ENCODE results near the gene GAS6.
A peak's percentile ranks its signal among the peaks of the same experiment; 100 is the strongest.

Gene GAS6

DNA sequence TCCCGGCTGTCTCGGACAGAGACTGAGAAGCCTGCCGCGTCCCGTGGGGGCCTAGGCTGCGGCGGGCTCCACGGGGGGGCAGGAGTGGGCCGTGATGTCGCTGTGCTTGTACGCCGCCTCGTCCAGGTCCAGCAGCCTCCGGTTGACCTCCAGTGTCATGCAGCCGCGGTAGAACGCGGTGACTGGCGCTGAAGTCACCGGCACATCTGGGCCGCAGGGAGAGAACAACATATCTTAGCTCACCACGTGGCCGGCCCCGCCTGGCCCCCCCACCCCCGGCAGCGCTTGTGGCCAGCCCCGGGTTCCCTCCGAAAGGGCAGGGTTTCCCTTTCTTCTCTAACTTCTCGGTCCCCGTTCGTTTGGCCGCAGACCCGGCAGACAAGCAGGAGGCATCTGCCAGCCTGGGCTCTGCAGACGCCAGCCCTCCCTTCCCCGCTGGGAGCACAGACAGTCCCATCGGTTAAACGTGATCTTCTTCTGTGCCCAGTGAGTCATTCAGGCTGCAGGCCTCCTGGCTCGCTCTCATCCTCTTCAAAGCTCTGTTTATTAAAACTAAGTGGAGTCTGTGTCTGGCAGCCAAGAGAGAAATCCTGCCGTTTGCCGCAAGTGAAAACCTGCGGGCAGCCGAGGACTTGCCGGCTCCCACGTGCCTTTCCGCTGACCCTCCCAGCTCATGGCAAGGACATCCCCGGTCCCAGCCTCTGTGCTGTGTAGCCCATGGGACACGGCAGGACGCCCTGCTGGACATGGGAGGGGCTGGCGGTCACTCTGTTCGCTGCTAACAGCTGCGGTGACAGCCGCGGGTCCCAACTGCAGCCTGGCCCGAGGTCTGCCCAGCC is 42.8 kb downstream of the GAS6 start:
- DNase-seq (ENCODE audit: low read depth in 2 of 2), result no peak

DNA sequence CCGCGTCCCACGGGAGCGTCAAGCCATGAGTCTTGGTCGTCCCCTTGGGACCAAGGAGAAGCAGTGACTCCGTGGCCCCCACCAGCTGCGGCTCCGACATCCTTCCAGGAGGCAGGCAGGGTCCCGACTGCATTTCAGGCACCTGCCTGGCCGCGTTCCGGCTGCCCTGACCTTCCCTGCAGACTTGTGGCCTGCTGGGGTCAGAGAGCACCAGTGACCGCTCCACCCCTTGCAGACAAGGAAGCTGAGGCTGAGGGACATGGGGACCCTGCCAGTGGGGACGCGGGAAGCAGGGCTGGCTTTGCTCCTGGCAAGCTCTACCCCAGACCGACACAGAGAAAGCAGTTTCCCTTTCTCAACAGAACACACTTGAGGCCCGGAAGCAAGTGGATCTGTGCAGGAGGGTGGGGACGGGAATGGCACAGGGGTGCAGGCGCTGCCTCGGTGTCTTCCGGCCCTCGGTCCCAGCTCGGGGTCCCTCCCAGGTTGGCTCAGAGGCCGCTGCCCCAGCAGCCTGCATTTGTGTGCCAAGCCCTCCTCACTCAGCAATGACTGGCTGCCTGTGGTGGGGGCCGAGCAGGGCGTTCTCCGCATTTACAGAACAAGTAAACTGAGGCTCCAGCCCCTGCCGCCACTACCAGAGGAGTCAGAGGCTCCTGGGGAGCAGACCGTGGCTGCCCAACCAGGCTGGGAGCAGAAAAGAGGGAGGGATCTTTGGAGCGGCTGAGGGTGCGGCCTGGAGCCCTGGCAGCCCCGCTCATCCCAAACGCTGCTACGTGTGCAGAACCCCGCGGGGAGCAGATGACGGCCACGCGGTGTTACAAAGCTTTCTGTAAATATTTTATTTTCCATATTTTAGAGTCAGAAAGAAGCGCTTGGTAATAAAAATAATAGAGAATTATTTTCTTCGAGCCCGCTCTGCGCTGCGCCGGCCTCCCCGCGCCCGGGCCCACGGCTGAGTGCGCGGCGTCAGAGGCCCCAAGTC is 43.9 kb downstream of the GAS6 start:
- DNase-seq (ENCODE audit: low read depth in 2 of 2), result no peak

DNA sequence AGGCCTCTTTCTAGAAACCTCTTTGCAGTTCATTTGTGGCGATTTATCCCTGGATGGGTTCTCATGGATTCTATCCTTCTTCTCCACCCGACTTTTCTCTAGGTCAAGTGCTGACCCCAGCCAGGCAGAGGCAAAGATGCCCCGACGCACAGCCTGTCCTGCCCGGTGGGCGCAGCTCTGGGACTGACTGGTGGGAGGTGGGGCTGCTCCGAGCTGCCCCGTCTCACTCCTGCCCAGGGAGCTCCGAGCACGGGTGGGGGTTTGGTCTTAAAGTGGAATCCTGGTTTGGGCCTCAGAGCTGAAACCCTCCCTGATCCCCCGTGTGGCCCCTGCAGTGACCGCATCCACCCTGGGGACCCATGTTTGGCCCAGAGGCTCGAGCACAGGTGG is 44.5 kb downstream of the GAS6 start:
- no peak for DNase-seq (ENCODE audit: low read depth in 2 of 2)

DNA sequence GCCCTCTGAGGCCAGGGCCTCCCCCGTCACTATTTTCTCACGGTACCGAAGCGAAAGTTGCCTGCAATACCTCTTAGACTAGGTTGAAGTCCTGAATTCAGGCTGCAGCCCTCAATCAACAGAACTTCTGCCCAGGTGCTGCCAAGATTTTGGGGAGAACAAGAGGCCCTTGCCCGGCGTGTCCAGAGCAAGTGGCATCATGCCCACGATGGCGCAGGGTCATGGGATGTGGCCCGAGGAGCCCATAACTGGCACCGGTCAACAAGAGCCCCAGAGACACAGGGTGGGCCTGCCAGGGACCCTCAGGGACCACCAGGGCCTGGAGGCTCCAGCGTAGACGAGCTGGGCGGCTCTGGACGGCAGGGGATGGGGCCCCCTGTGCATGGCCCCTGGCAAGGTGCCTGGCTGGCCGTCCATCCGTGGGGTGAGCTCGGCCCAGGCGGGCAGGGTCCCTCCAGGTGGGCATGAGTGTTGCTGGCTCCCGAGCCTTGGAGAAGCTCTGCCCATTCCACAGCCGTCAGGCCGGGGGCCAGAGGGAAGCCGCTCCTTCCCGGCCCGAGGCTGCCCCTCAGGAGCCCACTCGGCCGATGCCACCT is 45.1 kb downstream of the GAS6 start:
- DNase-seq (ENCODE audit: low read depth in 2 of 2), result no peak

DNA sequence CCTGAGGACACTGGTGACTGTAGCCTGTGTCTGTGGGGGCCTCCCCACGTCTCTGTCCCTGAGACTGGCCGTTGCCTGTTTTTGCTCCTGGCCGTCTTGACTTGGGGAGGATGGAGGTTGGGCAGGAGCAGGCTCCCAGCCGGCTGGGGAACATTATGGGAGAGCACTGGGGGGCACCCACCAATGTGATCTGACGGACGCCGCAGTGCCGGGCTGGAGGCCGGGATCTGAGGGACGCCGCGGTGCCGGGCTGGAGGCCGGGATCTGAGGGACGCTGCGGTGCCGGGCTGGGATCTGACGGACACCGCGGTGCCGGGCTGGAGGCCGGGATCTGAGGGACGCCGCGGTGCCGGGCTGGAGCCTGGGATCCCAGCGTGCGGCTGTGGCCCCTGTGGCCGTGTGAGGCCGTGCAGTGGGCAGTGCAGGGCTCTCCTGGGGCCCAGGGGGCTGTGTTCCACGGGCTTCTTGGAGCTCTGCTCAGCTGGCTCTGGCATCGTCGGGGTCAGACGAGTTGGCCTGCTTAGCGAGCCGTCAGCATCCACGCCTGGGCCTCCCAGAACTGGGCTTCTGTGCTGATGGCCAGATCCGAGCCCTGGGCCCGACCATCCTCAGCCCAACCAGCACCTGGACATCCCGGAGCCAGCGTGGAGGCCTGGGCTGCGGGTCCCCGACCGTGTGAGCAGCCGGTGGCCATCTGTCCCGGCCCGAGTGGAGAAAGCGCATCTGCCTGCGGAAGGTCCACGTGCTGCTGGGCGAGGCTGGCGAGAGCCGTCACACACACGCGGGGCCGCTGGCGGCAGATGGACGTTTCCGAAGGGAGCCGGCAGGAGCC is 45.8 kb downstream of the GAS6 start:
- no peak for DNase-seq (ENCODE audit: low read depth in 2 of 2)

DNA sequence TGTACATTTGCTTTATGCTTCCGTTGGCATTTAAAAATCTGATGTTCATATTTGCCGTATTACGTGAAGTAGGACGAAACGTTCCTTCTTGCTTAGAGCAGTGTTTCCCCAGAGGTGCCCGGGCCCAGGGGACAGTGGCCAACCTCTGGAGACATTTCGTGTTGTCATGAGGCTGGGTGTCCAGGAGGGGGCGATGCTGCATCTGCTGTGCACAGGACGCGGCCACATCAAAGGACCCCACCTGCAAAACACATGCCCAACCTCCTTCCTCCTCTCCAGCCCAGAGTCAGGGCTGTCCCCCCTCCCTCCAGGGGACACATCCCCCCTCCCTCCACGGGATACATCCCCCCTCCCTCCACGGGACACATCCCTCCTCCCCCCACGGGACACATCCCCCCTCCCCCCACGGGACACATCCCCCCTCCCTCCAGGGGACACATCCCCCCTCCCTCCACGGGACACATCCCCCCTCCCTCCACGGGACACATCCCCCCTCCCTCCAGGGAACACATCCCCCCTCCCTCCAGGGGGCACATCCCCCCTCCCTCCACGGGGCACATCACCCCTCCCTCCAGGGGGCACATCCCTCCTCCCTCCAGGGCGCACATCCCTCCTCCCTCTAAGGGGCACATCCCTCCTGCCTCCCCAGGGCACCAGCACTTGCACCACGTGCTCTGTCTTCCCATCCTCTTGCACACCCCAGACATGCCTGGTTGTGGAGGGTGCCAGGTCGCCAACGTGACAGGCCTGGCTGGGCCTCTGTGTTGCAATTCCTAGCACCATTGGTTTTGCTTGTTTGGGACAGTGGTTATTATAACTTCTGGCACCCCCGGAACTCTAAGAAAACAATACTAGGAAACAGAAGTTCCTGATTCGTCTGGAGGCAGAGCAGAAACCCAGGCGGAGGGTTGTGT is 46.7 kb downstream of the GAS6 start:
- peak; percentile 74 to 79 for DNase-seq (ENCODE audit: low read depth in 2 of 2)

DNA sequence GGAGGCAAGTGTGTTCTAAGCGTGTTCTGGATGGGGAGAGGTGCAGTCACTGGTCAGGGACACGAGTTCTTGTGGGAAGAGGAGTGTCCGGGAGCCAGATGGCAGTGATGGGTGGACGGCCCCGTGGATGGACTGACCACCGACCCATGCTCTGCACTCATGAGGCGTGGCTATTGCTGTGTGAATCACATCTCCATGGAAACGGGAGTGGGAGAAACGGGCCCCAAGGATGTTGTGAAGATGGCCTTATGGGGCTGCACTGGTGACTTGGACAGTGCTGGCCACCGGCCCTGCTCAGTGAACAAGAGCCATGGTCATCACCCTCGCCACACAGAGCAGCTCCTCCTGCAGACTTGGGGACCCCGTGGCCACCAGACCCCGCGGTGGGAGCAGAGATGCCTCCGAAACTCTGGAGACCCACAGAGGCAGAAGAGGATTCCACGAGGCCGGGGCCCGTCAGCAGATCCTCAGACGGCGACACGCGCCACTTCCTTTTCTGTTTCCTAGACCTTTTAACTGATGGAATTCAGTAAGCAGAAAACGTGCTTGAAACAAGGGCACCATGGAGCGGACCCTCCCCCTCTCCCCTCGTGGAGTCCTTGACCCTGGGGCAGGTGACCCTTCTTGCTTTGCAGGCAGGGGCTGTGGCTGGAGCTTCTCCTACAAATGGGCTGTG is 47.5 kb downstream of the GAS6 start:
- no peak for DNase-seq (ENCODE audit: low read depth in 2 of 2)

DNA sequence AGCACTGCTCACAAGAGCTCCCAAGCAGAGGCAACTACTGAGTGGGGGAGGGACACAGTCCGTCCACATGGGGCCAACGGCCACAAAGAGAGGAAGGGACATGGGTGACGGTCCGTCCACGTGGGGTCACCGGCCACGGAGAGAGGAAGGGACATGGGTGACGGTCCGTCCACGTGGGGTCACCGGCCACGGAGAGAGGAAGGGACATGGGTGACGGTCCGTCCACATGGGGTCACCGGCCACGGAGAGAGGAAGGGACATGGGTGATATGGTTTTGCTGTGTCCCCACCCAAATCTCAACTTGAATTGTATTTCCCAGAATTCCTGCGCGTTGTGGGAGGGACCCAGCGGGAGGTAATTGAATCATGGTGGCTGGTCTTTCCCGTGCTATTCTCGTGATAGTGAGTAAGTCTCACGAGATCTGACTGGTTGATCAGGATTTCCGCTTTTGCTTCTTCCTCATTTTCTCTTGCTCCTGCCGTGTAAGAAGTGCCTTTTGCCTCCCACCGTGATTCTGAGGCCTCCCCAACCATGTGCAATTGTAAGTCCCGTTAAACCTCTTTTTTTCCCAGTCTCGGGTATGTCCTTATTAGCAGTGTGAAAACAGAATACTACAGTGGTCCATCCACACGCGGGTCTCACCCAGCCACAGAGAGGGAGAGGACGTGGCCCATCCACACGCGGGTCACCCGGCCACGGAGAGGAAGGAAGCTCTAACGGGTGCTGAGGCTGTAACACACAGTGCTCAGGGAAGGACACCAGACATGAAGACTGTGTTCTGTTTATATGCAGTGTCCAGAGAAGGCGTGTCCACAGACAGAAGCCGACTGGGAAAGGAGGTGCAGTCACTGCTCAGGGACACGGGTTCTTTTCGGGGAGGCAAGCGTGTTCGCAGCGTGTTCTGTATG is 48.5 kb downstream of the GAS6 start:
- DNase-seq (ENCODE audit: low read depth in 2 of 2), result peak in 1 of 2 donors; percentile 12

DNA sequence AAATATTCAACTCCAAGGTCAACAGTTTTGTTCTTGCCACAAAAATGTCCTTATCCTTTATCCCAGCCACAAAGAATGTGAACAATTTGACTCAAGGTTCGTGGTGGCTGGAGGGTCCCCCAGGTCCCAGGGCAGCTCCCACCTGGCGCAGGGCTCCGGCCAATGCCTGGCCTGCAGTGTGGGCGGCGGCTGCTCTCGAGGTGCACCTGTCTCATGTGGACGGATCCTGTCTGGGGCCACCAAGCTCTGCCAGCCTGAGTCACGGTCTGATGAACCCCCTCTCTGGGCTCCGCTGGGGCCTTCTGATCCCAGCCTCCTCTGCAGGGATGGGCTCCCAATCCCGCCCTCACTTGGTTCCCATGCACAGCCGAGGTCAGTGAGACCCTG is 49.4 kb downstream of the GAS6 start:
- no peak for DNase-seq (ENCODE audit: low read depth in 2 of 2)

DNA sequence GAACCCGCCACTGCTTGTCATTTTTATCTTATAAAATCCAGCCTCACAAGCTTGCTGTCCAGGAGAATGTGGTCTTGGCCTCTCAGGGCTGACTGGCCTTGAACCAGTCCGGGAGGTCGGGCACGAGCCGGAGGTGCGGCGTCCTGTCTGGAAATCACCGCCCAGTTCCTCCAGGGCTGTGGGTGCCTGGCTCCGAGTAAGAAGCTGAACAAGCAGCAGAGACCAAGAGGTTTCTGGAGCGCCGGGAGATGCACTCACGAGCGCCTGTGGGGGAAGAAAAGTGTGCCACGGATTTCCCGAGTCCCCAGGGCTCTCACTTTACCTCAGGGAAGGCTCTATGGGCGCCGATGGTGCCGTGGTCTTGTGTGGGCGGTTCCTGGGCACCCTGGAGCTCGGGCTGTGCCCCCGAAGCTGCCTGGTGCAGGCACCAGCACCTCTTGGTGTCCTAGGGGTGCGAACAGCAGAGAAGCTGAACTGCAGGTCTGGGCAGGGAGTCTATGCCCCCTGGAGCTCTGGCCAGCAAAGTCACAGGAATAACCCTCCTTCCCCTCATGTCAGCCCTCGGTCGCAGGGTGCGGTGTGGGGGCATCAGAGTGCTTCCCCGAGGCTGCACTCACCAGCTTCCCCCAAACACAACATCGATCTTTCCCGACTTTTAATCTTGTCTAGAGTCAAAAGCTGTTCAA is 50.0 kb downstream of the GAS6 start:
- no peak for DNase-seq (ENCODE audit: low read depth in 2 of 2)

DNA sequence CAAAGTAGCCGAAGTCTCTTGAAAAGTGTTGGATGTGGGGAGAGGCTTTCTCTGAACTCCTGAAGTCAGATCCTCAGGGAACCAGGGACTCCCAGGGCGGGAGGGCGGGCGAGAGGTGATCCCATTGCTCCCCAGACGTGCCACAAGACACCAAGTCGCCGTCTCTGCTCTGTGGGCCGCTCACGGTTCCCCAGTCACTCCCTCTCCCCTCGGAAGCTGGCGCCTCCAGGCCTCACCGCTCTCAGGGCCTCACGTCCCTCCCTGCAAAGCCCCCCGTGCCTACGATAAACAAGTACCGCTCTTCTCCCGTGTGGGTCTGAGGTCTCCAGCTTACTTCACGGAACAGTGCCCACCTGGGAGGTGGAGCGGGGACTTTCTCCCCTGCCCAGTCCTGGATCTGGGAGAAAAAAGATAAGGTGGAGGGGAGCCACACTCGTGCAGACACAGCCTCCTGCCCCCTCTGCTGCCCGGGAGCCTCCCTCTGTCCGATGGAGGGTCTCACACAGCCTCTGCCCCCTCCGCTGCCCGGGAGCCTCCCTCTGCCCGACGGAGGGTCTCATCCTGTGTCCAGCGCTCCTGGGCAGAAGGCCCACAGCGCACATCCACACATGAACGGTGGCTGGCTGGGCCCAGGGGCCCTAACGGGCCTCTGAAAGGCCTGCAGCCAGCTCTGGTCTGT is 50.7 kb downstream of the GAS6 start:
- no peak for DNase-seq (ENCODE audit: low read depth in 2 of 2)

DNA sequence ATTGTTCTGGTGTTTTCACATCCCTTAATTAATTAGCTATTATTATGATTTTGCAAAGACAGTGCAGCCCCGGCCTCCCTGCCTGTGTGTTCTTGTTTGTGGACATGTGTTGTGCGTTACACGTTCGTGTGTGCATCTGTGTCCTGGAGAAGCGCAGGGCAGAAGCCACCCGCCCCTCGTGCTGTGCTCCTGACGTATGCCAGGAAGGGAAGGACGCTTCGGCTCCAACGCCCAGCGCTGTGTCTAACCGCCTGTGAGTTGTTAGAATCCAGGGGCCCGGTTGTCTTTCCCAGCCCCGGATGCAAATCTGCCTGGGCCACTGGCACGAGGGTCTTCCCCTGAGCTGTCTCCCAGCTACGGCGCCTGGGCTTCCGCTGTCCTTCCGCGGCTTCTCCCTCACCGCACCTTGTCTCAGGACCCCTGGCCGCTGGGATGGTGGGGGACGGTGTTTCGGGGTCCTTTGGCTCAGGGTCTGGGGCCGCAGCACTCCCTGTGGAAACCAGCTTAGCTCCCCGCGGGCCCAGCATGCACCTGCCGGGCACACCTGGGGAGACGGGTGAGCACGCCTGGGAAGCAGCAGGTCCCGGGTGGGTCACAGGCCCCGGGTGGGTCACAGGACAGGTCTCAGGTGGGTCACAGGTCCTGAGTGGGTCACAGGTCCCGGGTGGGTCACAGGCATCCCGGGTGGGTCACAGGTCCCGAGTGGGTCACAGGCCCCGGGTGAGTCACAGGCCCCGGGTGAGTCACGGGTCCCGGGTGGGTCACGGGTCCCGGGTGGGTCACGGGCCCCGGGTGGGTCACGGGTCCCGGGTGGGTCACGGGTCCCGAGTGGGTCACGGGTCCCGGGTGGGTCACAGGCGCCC is 51.5 kb downstream of the GAS6 start:
- no peak for DNase-seq (ENCODE audit: low read depth in 2 of 2)

DNA sequence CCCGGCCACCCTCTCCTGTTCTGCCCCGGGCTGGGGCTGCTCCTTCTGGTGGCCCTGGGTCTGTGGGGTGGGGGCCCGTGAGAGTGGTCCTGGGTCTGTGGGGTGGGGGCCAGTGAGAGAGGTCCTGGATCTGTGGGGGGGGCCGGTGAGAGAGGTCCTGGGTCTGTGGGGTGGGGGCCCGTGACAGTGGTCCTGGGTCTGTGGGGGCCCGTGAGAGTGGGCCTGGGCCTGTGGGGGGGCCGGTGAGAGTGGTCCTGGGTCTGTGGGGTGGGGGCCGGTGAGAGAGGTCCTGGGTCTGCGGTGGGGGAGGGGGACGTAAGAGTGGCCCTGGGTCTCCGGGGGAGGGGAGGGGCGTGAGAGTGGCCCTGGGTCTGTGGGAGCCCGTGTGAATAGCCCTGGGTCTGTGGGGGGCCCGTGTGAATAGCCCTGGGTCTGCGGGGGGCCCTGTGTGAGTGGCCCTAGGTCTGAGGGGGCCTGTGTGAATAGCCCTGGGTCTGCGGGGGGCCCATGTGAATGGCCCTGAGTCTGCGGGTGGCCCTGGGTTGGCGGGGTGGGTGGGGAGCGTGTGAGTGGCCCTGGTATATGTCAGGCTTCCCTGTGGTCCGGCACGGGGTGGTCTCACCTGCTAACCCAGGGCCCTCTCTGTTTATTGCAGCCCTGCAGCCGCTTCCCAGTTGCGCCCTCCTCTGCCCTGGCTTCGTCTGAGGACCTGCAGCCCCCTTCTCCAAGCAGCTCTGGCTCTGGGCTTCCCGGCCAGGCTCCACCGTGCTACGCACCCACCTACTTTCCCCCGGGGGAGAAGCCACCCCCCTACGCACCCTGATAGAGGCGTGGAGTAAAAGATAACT is 52.6 kb downstream of the GAS6 start:
- DNase-seq (ENCODE audit: low read depth in 2 of 2), result no peak

DNA sequence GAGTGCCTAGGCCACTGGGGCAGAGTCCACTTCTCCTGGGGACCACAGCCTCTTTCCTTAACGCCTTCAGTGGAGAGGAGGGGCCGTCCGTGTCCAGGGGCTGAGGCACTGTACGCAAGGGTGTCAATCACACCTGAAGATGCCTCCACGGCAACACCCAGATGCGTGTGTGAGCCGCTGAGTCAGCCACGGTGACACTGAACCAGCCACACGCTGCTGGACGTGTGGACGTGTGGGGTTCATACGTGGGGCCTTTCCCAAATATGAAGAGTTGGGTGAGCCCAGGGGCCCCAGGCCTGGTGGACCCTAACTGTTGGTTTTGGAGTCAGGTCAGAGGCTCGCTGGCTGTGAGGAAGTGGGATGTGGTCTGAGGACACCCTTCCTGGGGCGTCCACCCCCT is 53.2 kb downstream of the GAS6 start:
- DNase-seq (ENCODE audit: low read depth in 2 of 2), result no peak

DNA sequence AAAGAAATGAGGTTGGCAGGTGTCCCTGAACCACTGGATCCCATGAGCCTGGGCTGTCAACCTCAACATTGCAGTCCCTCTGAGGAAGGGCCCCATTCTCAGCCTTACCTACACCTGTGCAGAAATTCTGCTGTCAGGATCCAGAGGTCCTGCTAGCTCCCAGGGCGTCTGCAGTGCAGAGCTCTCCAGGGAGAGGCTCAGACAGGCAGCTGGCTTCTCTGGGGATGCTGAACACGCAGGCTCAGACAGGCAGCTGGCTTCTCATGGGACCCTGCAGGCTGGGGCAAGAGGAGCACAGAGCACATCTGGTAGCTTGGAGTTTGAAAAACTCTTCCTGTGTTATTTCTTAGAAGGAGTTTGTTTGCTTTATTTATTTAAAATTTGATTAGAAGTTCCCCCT is 53.9 kb downstream of the GAS6 start:
- no peak for DNase-seq (ENCODE audit: low read depth in 2 of 2)

Measured in stimulated activated CD4-positive, alpha-beta T cell treated with anti-CD3 and anti-CD28 coated beads, Interleukin-1b, Interleukin-23, amount 100 ng/mL, for 4 hours (primary cell).